ENCODE data around the gene CDH26.

Gene CDH26

DNA sequence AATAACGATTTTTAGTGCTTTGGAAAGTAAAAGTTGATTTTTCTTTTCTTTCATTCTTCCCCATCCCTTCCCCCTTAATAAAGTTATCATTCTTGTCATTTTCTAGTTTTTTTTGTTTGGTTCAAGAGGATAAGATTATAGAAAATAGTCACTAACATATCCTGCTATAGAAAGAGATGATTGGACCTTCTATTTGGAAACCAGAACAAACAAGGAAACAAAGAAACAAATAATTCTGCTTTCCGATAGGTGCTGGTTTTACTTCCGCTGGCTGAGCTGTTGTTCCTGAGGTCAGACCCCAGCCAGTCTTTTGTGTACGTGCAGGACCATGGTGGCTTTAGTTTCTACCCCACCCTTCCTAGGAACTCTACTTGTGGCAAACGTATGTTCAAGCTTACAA, at the start of gene CDH26:
Gene CDH26, plus strand, starts transcription at position 301 of the 400 bp plus-strand sequence. CDS start 304 bp downstream, outside the sequence.
- DNase-seq: no peak

DNA sequence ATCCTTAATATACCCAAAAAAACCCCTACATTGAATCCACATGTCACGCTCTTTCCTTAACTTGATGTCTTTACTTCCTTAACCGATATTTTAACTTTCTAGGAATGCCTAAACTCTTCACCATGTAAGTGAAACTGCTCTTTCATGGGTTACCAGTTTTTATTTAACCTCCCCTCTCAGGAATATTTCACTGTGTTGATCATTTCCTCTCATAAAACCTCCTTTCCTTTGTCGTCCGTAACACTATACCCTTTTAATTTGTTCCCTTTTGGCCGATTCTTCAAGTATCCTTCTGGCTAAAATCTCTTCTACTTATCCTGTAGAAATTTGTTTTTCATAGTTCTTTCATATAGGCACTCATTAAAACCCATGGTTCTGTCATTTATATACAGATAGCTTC, 49.4 kb upstream of the CDH26 start:
- DNase-seq: no peak

DNA sequence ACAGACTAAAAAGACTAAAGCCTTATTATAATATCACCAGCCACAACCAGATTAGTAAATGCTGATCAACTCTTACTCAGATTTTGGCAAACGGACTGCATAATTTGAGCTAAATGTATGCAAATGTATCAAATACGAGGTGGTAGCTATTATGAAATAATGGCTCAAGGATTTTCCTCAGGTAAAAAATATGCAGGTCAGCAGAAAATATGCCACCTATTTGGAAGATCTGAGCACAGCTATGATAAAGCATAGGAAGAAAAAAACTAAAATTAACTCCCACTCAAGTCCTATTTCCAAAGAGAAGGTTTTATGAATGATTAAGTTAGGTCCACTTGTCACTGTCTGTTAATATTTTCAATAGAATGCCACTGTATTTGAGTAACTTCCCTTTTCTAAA, 47.2 kb upstream of the CDH26 start:
- no peak for DNase-seq

DNA sequence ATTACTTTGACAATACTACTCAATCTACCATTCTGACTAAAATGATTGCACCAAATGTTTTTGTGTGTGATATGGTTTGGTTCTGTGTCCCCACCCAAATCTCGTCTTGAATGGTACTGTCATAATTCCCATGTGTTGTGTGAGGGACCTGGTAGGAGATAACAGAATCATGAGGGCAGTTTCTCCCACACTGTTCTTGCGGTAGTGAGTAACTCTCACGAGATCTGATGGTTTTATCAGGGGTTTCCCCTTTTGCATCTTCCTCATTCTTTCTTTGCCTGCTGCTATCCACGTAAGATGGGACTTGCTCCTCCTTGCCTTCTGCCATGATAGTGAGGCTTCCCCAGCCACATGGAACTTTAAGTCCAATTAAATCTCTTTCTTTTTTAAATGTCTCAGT, 45.6 kb upstream of the CDH26 start:
- no peak for DNase-seq

DNA sequence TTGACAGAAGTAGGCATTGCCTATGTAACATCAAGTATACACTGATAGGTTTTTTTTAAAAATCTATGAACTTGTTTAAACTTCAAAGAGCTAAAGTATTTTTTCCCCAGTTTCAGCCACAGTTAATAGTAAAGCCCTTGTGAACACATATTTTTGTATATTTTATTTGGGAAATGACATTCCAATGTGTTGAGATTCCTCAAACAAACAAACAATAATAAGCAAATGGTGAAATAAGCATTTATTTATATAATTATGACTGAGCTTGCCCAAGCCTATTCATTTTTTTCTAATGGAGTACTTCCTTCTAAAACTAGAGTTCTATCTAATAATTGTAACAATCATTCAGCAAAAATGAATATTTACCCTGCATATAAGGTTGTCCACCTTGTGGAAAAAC, 37.3 kb upstream of the CDH26 start:
- DNase-seq: no peak

DNA sequence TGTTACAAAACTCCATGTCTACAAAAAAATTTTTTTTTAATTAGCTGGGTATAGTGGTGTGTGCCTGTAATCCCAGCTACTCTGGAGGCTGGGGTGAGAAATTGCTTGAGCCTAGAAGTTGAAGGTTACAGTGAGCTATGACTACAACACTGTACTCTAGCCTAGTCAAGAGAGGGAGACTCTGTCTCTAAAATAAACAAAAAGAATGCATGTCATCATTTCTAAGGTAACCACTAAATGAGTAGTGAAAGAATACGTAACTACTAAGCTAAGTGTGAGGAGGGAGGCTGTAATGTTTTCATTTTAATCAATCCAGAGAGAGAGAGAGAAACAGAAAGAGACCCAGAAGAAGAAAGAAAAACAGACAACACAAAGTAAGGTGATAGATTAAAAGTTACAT, 34.7 kb upstream of the CDH26 start:
- no peak for DNase-seq

DNA sequence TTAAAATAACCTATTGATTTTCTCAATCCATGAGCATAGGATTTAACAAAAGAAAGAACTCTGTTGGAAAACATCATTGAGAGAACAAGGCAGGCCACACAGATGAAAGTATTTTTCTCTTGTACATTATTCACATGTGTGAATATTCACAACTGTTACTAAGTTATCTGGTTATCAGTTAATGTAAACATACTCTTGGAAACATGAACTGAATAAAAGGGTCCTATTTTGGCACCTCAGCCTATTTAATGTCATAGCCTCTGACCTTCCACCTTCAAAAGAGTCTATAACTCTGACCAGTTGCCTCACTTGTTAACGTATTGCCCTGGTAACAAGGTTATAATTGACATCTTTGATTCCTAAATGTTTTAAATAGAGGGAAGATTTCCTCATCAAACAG, 32.9 kb upstream of the CDH26 start:
- DNase-seq: no peak

DNA sequence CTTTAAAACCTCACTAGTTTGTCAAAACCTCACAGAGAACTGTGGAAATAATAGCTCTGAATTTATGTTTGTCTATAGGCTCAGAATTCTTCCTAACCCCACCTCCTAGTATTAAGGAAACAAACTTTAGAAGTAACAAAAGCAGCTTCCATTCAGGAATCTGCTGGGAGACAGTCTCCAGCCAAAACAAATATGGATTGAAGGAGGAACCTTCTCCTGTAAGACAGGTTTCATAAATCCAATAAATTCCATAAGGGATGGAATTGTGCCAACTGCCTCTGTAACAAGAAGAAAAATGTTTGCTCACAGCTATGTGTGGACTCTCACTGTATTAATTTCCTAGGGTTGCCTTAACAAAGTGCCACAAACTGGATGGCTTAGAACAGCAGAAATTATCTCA, 32.3 kb upstream of the CDH26 start:
- no peak for DNase-seq

DNA sequence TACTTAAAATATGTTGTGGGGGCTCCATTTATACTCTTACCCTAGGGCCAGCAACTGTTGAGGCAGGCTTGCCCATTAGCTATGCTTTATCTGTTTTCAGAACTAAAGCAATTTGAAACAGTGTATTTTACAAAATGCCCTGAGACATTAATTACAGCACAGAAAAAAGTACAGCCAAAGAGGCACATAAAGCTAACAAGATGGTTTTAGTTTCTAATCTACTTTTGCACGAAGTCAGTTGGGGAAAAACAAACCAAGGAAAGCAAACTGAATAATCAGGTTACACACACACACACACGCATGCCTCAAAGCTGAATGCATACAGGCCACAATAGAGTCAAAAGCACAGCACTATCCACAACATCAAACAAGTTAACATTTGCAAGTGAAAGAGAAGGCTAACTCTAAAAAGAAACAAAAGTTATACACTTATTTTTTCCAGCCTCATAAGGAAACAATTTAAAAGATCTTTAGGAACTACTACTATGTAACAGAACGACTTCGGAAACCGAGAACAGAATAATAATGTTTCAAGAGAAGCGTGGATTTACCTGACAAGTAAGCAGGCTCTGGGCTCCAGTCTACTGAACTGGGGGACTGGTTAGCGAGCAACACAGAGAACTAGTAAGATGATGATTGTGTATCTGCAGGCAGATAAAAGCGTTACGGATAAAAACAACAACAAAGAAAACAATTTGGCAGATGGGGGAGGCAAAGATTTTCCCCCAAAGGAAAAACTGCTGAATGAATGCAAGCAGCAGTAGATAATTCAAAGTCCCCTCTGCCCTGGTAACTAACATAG, 26.5 kb upstream of the CDH26 start:
- DNase-seq: no peak

DNA sequence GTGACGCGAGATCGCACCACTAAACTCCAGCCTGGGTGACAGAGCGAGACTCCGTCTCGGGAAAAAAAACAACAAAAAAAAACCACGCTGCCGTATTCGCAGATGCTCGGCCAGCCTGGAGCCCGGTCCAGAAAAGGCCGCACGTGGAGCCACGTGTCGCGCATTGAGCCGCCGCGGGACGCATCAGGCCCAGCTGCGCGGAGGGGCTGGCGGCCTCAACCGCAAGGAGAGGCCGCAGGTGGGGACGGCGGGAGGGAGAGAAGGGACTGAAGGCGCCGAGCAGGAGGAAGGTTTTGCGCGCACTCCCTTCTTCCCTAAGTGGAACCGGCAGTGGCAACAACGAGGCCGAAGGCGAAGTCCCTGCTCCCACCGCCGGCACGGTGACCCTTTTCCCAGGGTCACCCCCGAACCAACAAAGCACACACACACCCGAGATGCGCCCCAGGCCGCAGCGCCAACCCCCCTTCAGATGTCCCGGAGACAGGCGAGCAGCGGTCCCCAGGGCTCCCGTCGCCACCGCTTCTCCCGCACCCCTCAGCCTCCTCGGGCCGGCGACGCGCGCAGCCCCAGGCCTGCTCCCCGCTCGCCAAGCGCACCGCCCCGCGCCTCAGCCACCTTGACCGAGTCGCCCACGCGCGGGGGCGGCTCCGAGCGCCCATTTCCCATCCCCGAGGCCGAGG, 25.5 kb upstream of the CDH26 start:
- DNase-seq: no peak

DNA sequence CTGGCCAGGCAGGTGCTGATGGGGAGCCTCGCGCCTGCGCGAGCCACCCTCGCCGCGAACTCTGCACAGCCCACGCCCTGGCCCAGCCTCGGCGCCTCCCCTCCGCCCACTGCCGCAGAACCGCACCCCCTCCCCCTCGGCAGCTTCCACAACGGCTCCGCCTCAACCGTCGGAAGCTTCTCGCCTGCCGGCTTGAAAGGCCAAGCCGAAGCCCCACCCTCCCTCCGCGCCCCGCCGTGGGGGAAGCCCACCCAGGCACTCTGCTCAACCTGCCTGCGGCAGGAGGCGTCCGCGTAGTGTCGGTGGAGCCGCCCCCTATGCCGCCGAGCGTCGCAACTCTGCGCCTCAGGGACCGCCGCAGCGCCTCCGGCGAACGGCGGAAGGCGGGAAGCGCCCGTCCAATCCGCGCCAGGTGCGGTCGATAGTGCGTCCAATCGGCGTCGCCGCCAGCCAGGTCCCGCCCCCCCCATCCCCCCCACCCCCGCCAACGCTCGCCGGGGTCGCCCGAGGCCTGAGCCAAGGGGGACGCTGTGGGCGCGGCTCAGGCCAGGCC, 24.9 kb upstream of the CDH26 start, which contains the start of gene SYCP2:
Gene SYCP2, minus strand, starts transcription at position 342 of the 553 bp plus-strand sequence. CDS start 11,224 bp downstream, outside the sequence.
- DNase-seq: peak; percentile 74

DNA sequence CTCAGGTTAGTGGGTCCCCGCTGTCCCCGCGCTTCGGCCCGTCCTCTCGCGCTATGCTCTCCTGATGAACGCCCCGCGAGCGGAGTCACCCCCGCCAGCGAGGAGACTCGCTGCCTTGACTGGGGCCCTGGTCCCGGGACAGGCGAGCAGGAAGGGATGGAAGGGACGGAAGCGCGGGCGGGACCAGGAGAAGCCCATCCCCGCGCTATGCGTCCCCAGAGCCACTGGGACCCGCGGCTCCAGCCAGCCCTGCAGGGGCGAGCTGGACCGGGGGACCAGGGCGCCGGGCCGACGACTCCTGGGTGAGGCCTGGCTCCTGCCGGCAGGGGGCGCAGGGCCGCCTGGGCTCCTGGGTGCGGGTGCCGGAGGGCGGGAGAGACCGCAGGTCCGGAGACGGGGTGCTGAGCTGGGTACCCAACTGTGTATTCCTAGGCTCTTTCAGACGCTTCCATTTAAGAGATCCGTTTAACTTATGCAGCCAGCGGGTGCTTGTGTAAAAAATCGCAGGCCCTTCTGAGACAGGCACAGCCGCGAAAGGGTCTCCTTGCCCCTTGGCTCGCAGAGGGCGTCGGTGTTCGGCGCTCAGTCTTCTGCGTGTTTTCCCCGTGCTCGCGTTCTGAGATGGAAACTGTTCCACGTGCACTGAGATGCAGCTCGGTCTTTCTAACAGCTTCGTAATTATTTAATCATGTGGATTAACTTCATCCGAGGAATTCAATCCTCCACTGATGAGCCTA, 24.2 kb upstream of the CDH26 start:
- peak; percentile 72 for DNase-seq

DNA sequence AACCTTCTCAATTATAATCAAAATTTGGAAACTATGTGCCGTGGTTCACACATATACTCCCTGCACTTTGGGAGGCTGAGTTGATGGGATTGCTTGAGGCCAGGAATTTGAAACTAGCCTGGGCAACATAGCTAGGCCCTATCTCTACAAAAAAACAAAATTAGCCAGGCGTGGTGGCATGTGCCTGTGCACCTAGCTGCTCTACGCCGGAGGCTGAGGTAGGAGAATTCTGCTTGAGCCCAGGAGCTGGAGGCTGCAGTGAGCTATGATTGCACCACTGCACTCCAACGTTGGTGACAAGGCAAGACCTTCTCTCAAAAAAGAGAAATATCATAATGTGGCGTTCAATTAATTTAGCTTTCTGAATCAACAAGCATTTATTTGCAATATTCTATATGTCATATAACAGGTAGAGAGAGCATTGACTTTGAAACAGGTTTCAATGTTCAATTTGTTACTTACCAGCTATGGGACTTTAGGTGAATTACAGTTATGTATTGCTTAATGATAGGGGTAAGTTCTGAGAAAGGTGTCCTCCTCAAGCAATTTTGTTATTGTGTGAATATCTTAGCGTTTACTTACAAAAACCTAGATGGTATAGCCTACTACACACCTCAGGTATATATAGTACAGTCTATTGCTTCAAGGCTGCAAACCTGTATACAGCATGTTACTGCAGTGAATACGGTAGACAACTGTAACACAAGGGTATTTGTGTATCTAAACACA, 22.6 kb upstream of the CDH26 start:
- no peak for DNase-seq

DNA sequence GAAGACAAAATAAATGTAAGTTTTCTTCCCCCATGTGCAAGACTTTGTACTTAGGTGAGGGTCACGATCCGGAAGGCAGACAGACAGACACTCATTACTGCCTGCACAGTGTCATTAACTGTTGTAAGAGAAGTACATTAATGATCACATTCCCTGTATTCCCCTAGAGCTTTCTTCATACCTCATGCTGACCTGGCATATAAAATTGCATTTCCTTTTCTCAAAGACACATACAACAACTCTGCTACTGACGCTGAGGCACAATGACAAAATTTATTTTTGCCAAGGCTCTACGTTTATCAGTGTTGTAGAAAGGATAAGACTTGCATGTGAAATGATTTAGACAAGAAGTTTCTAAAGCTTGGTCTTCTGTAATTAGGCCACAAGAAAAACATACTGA, 21.8 kb upstream of the CDH26 start:
- no peak for DNase-seq

DNA sequence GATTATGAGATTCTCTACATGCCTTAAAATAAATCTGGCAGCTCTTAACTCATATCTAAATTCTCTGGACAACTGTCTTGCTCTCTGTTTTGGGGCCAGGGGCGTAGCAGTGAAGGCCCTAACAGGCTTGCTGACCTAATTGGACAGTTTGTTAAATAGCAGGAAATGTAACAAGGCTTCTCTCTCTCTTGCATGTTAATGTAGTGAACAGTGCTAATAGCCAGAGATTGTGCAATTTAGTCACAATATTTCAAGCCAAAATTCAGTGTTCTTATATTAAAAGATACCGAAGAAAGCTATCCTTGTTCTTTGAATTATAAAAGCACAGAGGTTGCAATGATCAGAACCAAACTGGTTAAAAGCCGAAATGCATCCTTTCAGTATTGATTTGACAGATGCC, 21.1 kb upstream of the CDH26 start:
- DNase-seq: no peak

DNA sequence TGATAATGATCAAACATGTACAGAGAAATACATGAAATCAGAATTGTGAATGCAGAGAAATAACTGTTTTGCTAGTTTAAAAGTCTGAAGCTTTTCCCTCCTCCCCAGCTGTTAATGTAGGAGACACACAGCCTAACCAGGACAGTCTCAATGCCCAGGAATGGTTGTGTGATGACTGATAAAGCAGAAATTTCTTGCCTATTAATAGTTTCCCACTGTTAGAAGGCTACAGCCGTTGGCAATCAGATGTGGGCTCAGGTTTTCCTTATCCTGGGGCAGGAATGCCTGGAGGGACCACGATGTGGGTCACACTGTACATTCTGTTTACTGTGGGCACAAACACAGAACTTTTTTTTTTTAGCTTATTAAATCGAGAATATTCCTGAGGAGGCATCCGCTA, 20.0 kb upstream of the CDH26 start:
- DNase-seq: no peak

DNA sequence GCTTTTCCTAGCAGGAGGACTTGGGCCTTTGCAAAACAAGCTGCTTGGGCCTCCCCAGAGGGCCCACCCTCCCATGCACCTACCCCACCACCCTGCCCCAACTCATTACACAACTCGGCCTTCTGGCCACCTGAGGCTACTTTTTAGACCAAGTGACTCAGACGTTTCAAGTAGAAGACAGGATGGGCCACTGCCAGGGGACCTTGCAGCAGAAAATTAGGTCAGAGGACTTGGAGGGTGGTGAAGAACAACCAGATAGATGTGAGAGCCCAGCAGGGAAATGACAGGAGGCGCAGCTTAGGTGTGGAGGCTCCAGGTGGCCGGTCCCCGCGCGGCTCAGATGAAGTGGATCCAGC, 19.5 kb upstream of the CDH26 start:
- DNase-seq: no peak

DNA sequence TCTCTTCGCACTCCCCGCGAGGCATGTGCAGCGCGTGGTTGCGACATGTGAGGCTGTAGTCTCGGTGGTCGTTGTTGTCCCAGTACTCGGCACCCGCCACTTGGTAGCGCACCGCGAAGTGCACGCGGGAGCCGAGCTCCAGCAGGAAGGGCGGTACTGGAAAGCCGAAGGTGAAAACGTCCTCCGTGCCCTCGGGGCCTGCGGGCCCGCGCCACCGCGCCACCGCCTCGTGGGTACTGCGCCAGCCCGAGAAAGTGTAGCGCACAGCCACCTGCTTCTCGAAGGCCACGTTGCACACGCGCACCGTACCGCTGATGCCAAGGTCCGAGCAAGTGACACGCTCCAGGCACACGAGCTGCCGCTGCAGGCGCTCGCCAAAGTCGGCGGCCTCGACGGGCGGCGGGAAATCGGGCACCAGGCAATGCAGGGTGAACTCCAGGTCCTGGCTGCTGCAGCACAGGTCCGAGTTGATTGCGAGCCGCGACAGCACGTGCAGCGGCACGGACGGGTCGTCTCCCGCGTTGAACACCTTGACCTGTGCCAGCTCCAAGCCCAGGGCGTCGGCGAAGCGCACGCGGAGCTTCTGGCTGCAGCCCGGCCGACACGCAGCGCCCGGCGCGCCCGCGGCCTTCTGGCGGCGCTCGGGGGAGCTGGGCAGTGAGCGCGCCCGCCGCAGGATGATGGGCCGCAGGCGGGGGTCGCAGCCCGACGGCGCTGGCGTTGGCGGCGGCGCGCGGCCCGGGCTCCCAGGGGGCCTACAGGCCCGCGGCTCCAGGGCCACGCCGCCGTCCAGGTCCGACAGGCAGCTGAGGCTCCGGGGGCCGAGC, 19.0 kb upstream of the CDH26 start:
- no peak for DNase-seq

DNA sequence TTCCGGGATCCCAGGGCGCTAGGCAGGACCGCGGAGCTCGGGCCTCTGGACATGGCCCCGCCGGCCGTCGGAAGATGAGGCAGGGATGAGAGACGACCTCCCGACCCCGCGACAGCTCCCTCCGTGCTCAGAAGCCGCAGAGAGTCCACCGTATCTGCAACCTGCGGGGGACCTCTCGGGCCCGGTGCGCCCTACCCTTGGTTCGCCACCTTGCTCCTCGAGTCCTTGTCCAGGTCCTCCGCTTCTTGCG, 18.4 kb upstream of the CDH26 start:
- DNase-seq: no peak

DNA sequence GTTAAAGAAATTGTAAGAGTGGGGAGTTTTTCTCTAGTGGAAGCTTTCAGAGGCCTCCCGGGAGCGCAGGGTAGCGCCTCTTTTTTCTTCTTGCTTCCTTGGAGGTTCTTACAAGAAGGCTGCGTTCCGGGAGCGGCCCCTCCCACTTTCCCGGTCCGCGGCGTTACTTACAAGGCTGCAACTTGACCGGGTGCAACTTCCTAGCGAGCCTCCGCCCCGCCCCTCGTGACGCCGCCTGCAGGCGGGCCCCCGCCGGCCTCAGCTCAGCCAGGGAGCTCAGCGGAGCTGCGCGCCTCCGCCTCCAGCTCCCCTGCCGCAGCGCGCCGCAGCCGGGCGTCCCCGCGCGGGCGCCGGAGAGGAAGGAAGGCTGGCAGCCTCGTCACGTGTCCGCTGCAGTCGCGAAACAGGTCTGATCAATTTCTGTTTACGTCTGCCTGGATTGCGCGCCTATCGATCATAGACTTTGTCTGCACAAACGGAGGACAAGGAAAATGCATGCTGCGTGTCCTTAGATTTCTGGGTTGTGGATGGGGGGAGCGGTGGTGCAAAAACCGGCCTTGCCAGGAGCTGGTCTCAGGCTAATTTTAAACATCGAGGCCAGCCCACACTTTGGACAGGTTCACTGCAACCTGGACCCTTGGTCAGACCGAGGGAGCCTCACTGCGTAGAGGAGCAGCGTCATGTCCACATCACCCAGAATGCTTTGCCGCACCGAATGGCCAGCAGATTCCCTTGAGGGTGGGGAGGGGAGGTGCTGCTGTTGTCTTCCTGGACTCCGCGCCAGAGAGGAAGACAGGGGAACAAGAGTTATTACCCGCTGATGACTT, 17.9 kb upstream of the CDH26 start, which contains the start of the genes FAM217B and PPP1R3D:
Gene FAM217B, plus strand, starts transcription at position 261 of the 827 bp plus-strand sequence. CDS start 3,555 bp downstream, outside the sequence.
Gene PPP1R3D, minus strand, starts transcription at position 177 of the 827 bp plus-strand sequence. CDS start 374 bp downstream, outside the sequence.
- peak; percentile 89 for DNase-seq

DNA sequence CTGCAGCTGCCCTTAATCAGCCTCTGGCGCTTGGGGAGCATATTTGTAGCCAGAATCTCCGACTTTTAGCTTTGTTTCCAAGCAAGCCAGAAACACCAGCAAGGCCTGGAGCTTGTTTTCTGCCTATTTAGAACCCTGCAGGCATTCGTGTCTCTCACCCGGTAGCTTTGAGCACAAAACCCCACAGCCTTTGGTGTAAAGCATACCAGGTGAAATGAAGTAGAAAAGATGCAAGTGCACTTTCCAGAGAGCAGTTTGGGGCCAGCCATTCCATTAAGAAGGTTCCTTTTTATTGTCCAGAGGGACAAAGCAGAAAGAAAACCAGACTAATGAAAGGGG, 17.3 kb upstream of the CDH26 start:
- no peak for DNase-seq

Data from CD4-positive, alpha-beta T cell treated with Interleukin-15 for 1 hour (primary cell).